ENCODE measurements around the gene CCDC183. TPM values are rescaled to one million over a fixed set of nuclear protein-coding genes. Genes with fewer than 3 reads are reported as not detected.
A peak's percentile ranks its signal among the peaks of the same experiment; 100 is the strongest.

The CCDC183 gene
- total and polyA plus RNA-seq, 2 of the 4 experiments (the other 2 are of a cell fraction), result under 0.01 to 0.29 TPM

DNA sequence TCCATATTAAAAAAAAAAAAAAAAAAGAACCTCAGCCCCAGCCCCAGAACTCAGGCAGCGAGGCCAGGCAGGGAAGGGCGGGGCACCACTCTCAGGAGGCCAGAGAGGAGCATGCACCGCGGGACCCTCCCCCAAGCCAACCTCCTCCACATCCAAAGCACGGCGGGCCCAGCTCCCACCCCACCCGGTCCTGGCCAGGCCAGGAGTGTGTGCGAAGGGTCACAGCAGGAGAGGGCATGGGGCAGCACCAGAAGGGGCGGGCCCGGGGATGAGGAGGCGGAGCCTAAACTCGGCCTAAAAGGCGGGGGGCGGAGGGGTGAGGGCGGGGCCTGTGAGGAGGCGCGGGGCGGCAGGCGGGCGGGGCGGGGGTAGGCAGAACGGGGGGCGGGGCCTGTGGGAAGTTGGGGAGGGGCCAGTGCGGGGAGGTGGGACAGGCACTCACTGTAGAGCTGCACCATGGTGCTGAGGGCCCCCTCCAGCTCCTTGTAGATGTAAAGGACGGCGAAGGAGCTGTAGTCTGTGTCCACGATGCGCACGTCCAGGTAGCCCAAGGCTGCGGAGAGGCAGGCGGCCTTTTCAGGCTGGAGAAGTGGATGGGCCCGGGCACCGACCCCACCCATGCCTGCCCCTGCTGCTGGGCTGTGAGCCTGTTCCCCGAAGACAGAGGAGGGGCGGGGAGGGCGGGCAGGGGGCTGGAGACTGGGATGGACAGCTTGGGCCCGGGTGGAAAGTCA lies 33.1 kb upstream of the CCDC183 start:
- no peak overlapping the region for H2BK20ac ChIP-seq (ENCODE audit: low read depth, low read length)
- H3K56ac ChIP-seq (ENCODE audit: extremely low read depth, insufficient read depth, low read length), result no peak overlapping the region
- no peak overlapping the region for H2AK9ac ChIP-seq (replicated peaks; ENCODE audit: low read depth, low read length, poor library complexity)
- peaks cover 6% of the 10 kb centered on the region for H3K27me3 ChIP-seq (ENCODE audit: control insufficient read depth, insufficient read depth, low read length)
- intact Hi-C loops (cut with micrococcal nuclease) (no loop called here), dilution Hi-C loops (cut with HindIII; ENCODE audit: low sequenced_read_pairs, unreplicated experiment) (no loop called here), in situ Hi-C loops (cut with MboI; ENCODE audit: low sequenced_read_pairs) (no loop called here)
- no peak overlapping the region for H2AK5ac ChIP-seq (ENCODE audit: low read depth, low read length)
- no peak overlapping the region for H4K5ac ChIP-seq (ENCODE audit: low read depth, low read length)
- peak overlapping the region; percentile 81 for H2AFZ ChIP-seq (replicated peaks; ENCODE audit: low read length, poor library complexity)
- DNase-seq, result no peak
- peak; percentile 59 for ATAC-seq (ENCODE audit: low read depth)
- no peaks in the 10 kb centered on the region for H3K9me3 ChIP-seq (ENCODE audit: control insufficient read depth, insufficient read depth, low read length)
- H3K9me1 ChIP-seq (ENCODE audit: insufficient read depth, low read length), result no peaks in the 10 kb centered on the region
- no peak overlapping the region for H3K18ac ChIP-seq (ENCODE audit: low read depth, low read length)
- H3K23ac ChIP-seq (ENCODE audit: low read depth, low read length), result no peak overlapping the region
- H4K20me1 ChIP-seq (ENCODE audit: insufficient read depth, low read length), result no peaks in the 10 kb centered on the region
- H3K4ac ChIP-seq (ENCODE audit: low read depth, low read length), result no peak overlapping the region
- ChIA-PET POLR2A (ENCODE audit: unreplicated experiment) (no interaction called here), CTCF (no interaction called here)
- H3K14ac ChIP-seq (replicated peaks; ENCODE audit: low read depth, low read length), result no peak overlapping the region
- H2BK15ac ChIP-seq (ENCODE audit: low read depth, low read length), result no peak overlapping the region
- H4K8ac ChIP-seq (ENCODE audit: low read depth in 2 of 2, low read length in 2 of 2), result no peak overlapping the region
- H2BK120ac ChIP-seq (ENCODE audit: low read depth, low read length), result no peak overlapping the region
- BruUV-seq (replicated peaks), result no TSS peak
- H3K27ac ChIP-seq (ENCODE audit: insufficient read depth, low read length), result no peak overlapping the region
- WGBS, 2 experiments (ENCODE audit: extremely low coverage in 2 of 2, insufficient read length in 1 of 2), result 25% methylated on average over 9 of the region's 37 CpGs; no CpG with 5 or more reads in 1 of the 2 experiments
- no peaks in the 10 kb centered on the region for H3K79me1 ChIP-seq (ENCODE audit: low read depth in 1 of 2, low read length in 2 of 2)
- no peak overlapping the region for H2BK5ac ChIP-seq (ENCODE audit: low read depth, low read length, poor library complexity, severe bottlenecking)
- no peak overlapping the region for H4K91ac ChIP-seq (ENCODE audit: insufficient read depth, low read depth, low read length)
- no peak overlapping the region for H3K9ac ChIP-seq (ENCODE audit: low read depth, low read length)
- TF ChIP-seq MAFK (IDR thresholded peaks at IDR 0.05; ENCODE audit: low read depth, low read length) (no peak), RAD21 (IDR thresholded peaks at IDR 0.05; ENCODE audit: low read length) (no peak), RFX5 (IDR thresholded peaks at IDR 0.05; ENCODE audit: low read depth, low read length) (no peak), MAZ (IDR thresholded peaks at IDR 0.05; ENCODE audit: borderline replicate concordance, low read depth, low read length) (no peak)
- no peak overlapping the region for H3K4me3 ChIP-seq (ENCODE audit: insufficient read depth, low read depth, low read length)
- no peaks in the 10 kb centered on the region for H3K36me3 ChIP-seq (ENCODE audit: control insufficient read depth, insufficient read depth, low read length)
- H3K4me1 ChIP-seq (ENCODE audit: control insufficient read depth, insufficient read depth, low read length), result no peaks in the 10 kb centered on the region
- H3K4me2 ChIP-seq (ENCODE audit: low read depth, low read length), result no peak overlapping the region
